Lower leg skin (tissue), 4 donors: Measurements from ENCODE around the gene TCTA. TPM values are rescaled to one million over a fixed set of nuclear protein-coding genes. Genes with fewer than 3 reads are reported as not detected.
"Not testable (repeated sequence)": the region's sequence is repeated elsewhere in the genome, so short reads cannot be mapped to it uniquely, and the experiment has no call there.

Experiments
- DNase-seq, 2 donors: peaks; one replicate each; pipeline ENCODE4 v3.0.0-alpha.2; 2019; ENCODE audit warnings: low spot score in 2 of 2
- H3K4me3 ChIP-seq: fragments of 200-600 bp; sonication (generic); 2 replicates; pipeline ENCODE4 v1.5.1; 2017; ENCODE audit warnings: mild to moderate bottlenecking, low read depth; ENCODE audit not compliant: poor library complexity, severe bottlenecking
- POLR2A ChIP-seq, 2 donors: fragments of 450-650 bp; IDR thresholded peaks; one replicate each; pipeline ENCODE4 v1.6.1; 2016 to 2017; ENCODE audit warnings: antibody characterized with exemption in 2 of 2, mild to moderate bottlenecking in 1 of 2, moderate library complexity in 1 of 2
- WGBS, 2 donors: methylation state at CpG; one replicate each; pipeline ENCODE4 v1.1.5; 2018; 5-methylcytosine and 5-hydroxymethylcytosine counted together
- intact Hi-C: fragments of 100-400 bp; cut with DNase I; formaldehyde crosslinking; loops from one replicate; pipeline ENCODE4 v1.15.0; 2023; ENCODE audit warnings: low total_unique reads
- total RNA-seq, 4 donors: library from RNA; depleted of rRNA; stranded (reverse); fragments of >200 nt; gene quantifications; one replicate each; pipeline ENCODE4 v1.1.0, GENCODE V29; 2016
- TF ChIP-seq, protein P1 (sequence below), 3 donors: fragments of 450-650 bp; IDR thresholded peaks; one replicate each; pipeline ENCODE4 v1.5.1; 2016; ENCODE audit warnings: antibody characterized with exemption in 3 of 3, mild to moderate bottlenecking in 3 of 3, moderate library complexity in 2 of 3

Gene TCTA
- total RNA-seq, 4 donors from 2014 or later, result 6.6 to 26.4 (median 14.1) TPM

GRCh38 chr3:49388289-49388820 is 23.9 kb upstream of the TCTA start:
- WGBS, 2 donors, result 65 to 85% methylated on average over 1 of the region's 1 CpG
- H3K4me3 ChIP-seq, result no peak overlapping the region
- intact Hi-C loops, result no loop called here
- DNase-seq, result no peak
- TF ChIP-seq, protein P1, sequence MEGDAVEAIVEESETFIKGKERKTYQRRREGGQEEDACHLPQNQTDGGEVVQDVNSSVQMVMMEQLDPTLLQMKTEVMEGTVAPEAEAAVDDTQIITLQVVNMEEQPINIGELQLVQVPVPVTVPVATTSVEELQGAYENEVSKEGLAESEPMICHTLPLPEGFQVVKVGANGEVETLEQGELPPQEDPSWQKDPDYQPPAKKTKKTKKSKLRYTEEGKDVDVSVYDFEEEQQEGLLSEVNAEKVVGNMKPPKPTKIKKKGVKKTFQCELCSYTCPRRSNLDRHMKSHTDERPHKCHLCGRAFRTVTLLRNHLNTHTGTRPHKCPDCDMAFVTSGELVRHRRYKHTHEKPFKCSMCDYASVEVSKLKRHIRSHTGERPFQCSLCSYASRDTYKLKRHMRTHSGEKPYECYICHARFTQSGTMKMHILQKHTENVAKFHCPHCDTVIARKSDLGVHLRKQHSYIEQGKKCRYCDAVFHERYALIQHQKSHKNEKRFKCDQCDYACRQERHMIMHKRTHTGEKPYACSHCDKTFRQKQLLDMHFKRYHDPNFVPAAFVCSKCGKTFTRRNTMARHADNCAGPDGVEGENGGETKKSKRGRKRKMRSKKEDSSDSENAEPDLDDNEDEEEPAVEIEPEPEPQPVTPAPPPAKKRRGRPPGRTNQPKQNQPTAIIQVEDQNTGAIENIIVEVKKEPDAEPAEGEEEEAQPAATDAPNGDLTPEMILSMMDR (IDR thresholded peaks at IDR 0.05), result no peak
- no peak for TF ChIP-seq POLR2A (IDR thresholded peaks at IDR 0.05)

- WGBS, 2 donors, result 97 to 98% methylated on average over 6 of the region's 6 CpGs
- TF ChIP-seq POLR2A (IDR thresholded peaks at IDR 0.05), result no peak
- TF ChIP-seq, protein P1 (IDR thresholded peaks at IDR 0.05), result no peak
- DNase-seq, result no peak
- no peak overlapping the region for H3K4me3 ChIP-seq
- intact Hi-C loops, result no loop called here
Observed at GRCh38 chr3:49389297-49389696, 22.9 kb upstream of the TCTA start.

DNA sequence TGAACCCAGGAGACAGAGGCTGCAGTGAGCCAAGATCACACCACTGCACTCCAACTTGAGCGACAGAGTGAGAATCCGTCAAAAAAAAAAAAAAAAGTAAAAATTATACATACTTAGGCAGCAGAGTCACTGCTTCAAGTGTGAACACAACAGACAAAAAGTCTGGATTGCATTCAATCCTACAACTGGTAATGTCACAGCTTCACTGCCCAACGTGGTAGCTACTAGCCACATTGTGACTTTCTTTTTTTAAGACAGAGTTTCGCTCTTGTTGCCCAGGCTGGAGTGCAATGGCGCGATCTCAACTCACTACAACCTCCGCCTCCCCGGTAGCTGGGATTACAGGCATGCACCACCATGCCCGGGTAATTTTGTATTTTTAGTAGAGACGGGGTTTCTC is 20.9 kb upstream of the TCTA start:
- H3K4me3 ChIP-seq, intact Hi-C loops, DNase-seq: not testable (repeated sequence)
- 79 to 84% methylated on average over 10 of the region's 10 CpGs for WGBS, 2 donors

DNA sequence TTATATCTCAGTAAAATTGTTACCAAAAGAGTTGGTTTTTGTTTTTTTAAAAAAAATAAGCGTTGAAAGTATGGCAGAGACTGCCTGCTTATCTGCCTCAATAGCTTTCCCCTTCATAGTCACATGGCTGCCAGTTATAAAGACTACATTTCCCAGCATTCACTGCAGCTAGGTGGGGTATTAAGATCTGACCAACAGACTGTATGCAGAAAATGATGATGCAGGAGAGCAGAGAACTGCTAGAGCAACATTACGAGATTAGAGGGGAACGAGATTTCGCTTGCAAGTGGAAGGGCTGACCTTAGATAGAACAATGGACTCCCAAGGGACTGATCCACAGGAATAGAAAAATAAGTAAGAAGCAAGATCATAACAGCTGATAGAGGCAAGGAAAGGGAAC is 14.8 kb upstream of the TCTA start:
- 63 to 73% methylated on average over 4 of the region's 4 CpGs for WGBS, 2 donors
- DNase-seq, result no peak
- intact Hi-C loops, result no loop called here
- TF ChIP-seq POLR2A (IDR thresholded peaks at IDR 0.05), result no peak
- TF ChIP-seq, protein P1 (IDR thresholded peaks at IDR 0.05), result no peak
- H3K4me3 ChIP-seq, result no peak overlapping the region

DNA sequence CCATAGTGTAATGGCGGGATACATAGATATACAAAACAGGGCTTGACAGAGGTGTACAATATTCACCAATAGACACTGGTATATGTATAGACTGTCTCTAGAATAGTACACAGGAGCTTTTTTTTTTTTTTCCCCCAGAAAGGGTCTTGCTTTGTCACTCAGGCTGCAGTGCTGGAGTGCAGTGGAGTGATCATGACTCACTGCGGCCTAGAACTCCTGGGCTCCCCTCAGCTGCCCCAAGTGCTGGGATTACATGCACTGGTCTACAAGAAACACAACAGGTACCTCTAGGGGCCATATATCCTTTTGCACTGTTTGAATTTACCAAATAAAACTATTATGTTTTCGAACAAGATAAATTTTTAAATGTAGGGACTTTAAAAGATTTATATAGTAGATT is 12.8 kb upstream of the TCTA start:
- DNase-seq, result no peak
- intact Hi-C loops, result no loop called here
- WGBS, 2 donors, result 93 to 96% methylated on average over 3 of the region's 3 CpGs
- no peak overlapping the region for H3K4me3 ChIP-seq
- TF ChIP-seq POLR2A (IDR thresholded peaks at IDR 0.05), result no peak
- TF ChIP-seq, protein P1 (IDR thresholded peaks at IDR 0.05), result no peak

GRCh38 chr3:49401766-49402165 is 10.5 kb upstream of the TCTA start:
- DNase-seq, result no peak
- H3K4me3 ChIP-seq, result no peak overlapping the region
- no peak for TF ChIP-seq POLR2A (IDR thresholded peaks at IDR 0.05)
- TF ChIP-seq, protein P1 (IDR thresholded peaks at IDR 0.05), result no peak
- intact Hi-C loops, result no loop called here
- WGBS, 2 donors, result 75 to 92% methylated on average over 2 of the region's 2 CpGs
